Pancreas (tissue), 10 donors: ENCODE results near the gene PLA2G4E. TPM values are rescaled to one million over a fixed set of nuclear protein-coding genes. Genes with fewer than 3 reads are reported as not detected.

Experiments
- ATAC-seq, 4 donors: fragments of 200-7000 bp; cut with Tn5 transposase; one replicate each; pipeline versions ENCODE4 v1.8.0 to v1.9.1; 2020; ENCODE audit warnings: mild to moderate bottlenecking in 4 of 4, moderate library complexity in 4 of 4
- DNase-seq, 6 donors: peaks; one replicate each; pipeline ENCODE4 v3.0.0-alpha.2; 2020
- FAIRE-seq: peaks from 2 replicates; lab custom pipeline; 2012; peaks lifted over from hg19 to GRCh38; lab: Jason Lieb, UNC
- H3K27ac ChIP-seq, 4 donors: fragments of 200-600 bp; sonication (generic); 1 replicate in 3 of 4; 2 replicates in 1 of 4; pipeline versions ENCODE4 v1.5.0 to v1.8.0; 2020
- H3K27me3 ChIP-seq, 4 donors: fragments of 200-600 bp; one replicate each; pipeline ENCODE4 v1.8.0; 2021
- H3K36me3 ChIP-seq, 3 donors: fragments of 200-600 bp; sonication (generic) in 1 of 3; one replicate each; pipeline versions ENCODE4 v1.5.0 to v1.8.0; 2020 to 2021
- H3K4me1 ChIP-seq, 3 donors: fragments of 200-600 bp; one replicate each; pipeline ENCODE4 v1.8.0; 2021
- H3K4me3 ChIP-seq, 4 donors: fragments of 200-600 bp; sonication (generic) in 2 of 4; one replicate each; pipeline versions ENCODE4 v1.5.0 to v1.8.0; 2020 to 2021
- H3K9me3 ChIP-seq, 4 donors: fragments of 200-600 bp; one replicate each; pipeline ENCODE4 v1.8.0; 2021
- WGBS, 2 donors: extraction: QIAGEN DNeasy Blood & Tissue Kit; methylation state at CpG; one replicate each; pipeline ENCODE4 v1.1.7; 2013; 5-methylcytosine and 5-hydroxymethylcytosine counted together
- intact Hi-C, 3 donors: fragments of 100-400 bp; cut with DNase I; formaldehyde crosslinking; loops; one replicate each; pipeline versions ENCODE4 v1.11.1 to v1.14.2; 2022
- polyA plus RNA-seq, 2 donors: library from polyadenylated mRNA; stranded (reverse); fragments of 200-250 nt; gene quantifications; one replicate each; pipeline ENCODE4 v1.2.3, GENCODE V29; 2013
- total RNA-seq, 6 donors: library from RNA; stranded (reverse); fragmentation: NEBNext Ultra II Directional in 4 of 6; extraction: Animal tissue kit (Norgen Biotek cat#: 25700) in 4 of 6; gene quantifications; one replicate each; pipeline versions ENCODE4 v1.2.1 to v1.2.4, GENCODE V29; 2021 to 2023
- TF ChIP-seq, protein P1 (sequence below), 4 donors: fragments of 200-600 bp; sonication (generic) in 3 of 4; IDR thresholded peaks; one replicate each; pipeline versions ENCODE4 v1.5.0 to v1.8.0; 2021; ENCODE audit warnings: antibody characterized with exemption in 4 of 4
- donor health status: healthy with polysubstance abuse.
- donor health status: DM: no; HTN: no; CAD: no; lungs with moderate emphysema.
- donor health status: DM: no; HTN: no; CAD: no.
- donor health status: control.
- donor health status: control.
- donor health status: Bipolar disorder and iron deficiency.
- donor health status: DM: yes; HTN: yes; CAD: no.
- donor health status: DM: no; HTN: no; CAD: no.
- donor health status: DM: no; HTN: no; CAD: no.
- donor health status: DM: yes; HTN: yes; CAD: no.

The PLA2G4E gene
- total and polyA plus RNA-seq, 8 donors, result 0.05 to 0.06 TPM; not detected in 6

- intact Hi-C loops, result no loop called here
- FAIRE-seq (no peak), ATAC-seq (no peak), DNase-seq (peak in 1 of 6 donors; percentile 8)
- H3K27ac ChIP-seq, result no peak overlapping the region
- 91 to 94% methylated on average over 6 of the region's 6 CpGs for WGBS, 2 donors
- H3K27me3 ChIP-seq, result no peaks in the 10 kb centered on the region
- no peak overlapping the region for H3K4me3 ChIP-seq
- H3K9me3 ChIP-seq, result no peaks in the 10 kb centered on the region
- H3K36me3 ChIP-seq, result no peaks in the 10 kb centered on the region
- peaks cover 0 to 8% (median 0%) of the 10 kb centered on the region in 3 donors for H3K4me1 ChIP-seq
- TF ChIP-seq, protein P1, sequence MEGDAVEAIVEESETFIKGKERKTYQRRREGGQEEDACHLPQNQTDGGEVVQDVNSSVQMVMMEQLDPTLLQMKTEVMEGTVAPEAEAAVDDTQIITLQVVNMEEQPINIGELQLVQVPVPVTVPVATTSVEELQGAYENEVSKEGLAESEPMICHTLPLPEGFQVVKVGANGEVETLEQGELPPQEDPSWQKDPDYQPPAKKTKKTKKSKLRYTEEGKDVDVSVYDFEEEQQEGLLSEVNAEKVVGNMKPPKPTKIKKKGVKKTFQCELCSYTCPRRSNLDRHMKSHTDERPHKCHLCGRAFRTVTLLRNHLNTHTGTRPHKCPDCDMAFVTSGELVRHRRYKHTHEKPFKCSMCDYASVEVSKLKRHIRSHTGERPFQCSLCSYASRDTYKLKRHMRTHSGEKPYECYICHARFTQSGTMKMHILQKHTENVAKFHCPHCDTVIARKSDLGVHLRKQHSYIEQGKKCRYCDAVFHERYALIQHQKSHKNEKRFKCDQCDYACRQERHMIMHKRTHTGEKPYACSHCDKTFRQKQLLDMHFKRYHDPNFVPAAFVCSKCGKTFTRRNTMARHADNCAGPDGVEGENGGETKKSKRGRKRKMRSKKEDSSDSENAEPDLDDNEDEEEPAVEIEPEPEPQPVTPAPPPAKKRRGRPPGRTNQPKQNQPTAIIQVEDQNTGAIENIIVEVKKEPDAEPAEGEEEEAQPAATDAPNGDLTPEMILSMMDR (IDR thresholded peaks at IDR 0.05), result no peak
These were observed 17.6 kb upstream of the PLA2G4E start for GRCh38 chr15:42038401-42038800.

DNA sequence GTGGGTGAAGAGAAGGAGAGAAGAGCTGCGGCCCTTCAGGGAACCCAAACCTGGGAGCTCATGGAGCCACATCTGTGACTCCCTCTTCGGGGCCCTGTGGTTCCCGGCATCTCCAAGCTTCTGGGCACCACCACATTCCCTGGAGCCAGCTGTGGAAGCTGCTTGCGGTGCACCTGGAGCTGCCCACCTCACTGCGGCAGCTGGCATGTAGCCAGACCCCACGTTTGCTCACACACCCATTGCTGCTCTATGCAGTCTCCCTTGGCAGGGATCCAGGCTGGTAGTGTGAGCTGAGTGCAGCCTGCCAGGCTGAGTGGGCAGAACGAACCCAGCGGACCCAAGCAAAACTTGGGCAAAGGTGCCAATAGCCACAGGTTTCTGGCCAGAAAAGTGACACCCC is 16.8 kb upstream of the PLA2G4E start:
- Histone ChIP-seq H3K4me1 (peaks cover 0 to 8% (median 0%) of the 10 kb centered on the region in 3 donors), H3K4me3 (no peak overlapping the region), H3K27ac (no peak overlapping the region), H3K27me3 (no peaks in the 10 kb centered on the region), H3K36me3 (no peaks in the 10 kb centered on the region), H3K9me3 (no peaks in the 10 kb centered on the region)
- DNase-seq (peak in 5 of 6 donors; percentile 42 to 83 (median 70)), FAIRE-seq (no peak), ATAC-seq (peak in 2 of 4 donors; percentile 48 to 61)
- TF ChIP-seq, protein P1 (IDR thresholded peaks at IDR 0.05), result no peak
- WGBS, 2 donors, result 45 to 47% methylated on average over 8 of the region's 8 CpGs
- intact Hi-C loops, result no loop called here

DNA sequence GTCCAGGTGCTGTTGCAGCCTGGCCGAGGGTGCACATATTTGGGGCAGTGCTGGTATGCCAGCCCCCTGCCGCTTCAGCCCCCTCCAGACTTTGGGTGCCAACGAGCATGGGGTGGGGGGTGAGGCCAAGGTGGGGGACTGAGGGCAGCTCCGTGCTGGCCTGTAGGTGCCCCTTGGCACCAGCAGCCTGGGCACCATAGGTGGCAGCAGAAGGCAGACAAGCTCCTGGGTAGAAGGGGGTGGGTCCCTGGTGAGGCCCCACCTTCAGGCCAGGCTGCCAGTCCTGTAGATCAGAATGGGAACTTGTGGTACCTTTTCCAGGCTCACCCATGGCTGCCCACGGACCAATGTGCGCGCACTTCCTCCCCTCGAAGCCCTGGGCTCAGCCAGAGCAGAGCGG is 16.1 kb upstream of the PLA2G4E start:
- Histone ChIP-seq H3K27ac (no peak overlapping the region), H3K4me1 (peaks cover 0 to 8% (median 0%) of the 10 kb centered on the region in 3 donors), H3K36me3 (no peaks in the 10 kb centered on the region), H3K9me3 (no peaks in the 10 kb centered on the region), H3K4me3 (no peak overlapping the region), H3K27me3 (no peaks in the 10 kb centered on the region)
- TF ChIP-seq, protein P1 (IDR thresholded peaks at IDR 0.05), result no peak
- 90 to 91% methylated on average over 9 of the region's 9 CpGs for WGBS, 2 donors
- ATAC-seq (peak in 1 of 4 donors; percentile 23), FAIRE-seq (no peak), DNase-seq (peak in 1 of 6 donors; percentile 11)
- intact Hi-C loops, result no loop called here

GRCh38 chr15:42036112-42036905 is 15.5 kb upstream of the PLA2G4E start:
- intact Hi-C loops, result no loop called here

More at GRCh38 chr15:42036112-42036905, 15.5 kb upstream of the PLA2G4E start:
- H3K4me3 ChIP-seq, result no peak overlapping the region
- FAIRE-seq (no peak), DNase-seq (no peak), ATAC-seq (no peak)
- no peaks in the 10 kb centered on the region for H3K27me3 ChIP-seq
- H3K9me3 ChIP-seq, result no peaks in the 10 kb centered on the region
- no peak overlapping the region for H3K27ac ChIP-seq
- H3K36me3 ChIP-seq, result no peaks in the 10 kb centered on the region
- WGBS, 2 donors, result 91 to 94% methylated on average over 41 to 45 of the region's 45 CpGs
- TF ChIP-seq, protein P1 (IDR thresholded peaks at IDR 0.05), result no peak
- peaks cover 0 to 8% (median 0%) of the 10 kb centered on the region in 3 donors for H3K4me1 ChIP-seq
